GM18499 (cell line): ENCODE results near the gene SPG11.
"Not testable (repeated sequence)": the region's sequence is repeated elsewhere in the genome, so short reads cannot be mapped to it uniquely, and the experiment has no call there.

Experiments used
- ATAC-seq: cut with Tn5 transposase; IDR thresholded peaks from one replicate; pipeline ENCODE4 v1.9.1; 2021; ENCODE audit warnings: moderate number of reproducible peaks; ENCODE audit not compliant: insufficient read depth, unreplicated experiment

SPG11 gene

DNA sequence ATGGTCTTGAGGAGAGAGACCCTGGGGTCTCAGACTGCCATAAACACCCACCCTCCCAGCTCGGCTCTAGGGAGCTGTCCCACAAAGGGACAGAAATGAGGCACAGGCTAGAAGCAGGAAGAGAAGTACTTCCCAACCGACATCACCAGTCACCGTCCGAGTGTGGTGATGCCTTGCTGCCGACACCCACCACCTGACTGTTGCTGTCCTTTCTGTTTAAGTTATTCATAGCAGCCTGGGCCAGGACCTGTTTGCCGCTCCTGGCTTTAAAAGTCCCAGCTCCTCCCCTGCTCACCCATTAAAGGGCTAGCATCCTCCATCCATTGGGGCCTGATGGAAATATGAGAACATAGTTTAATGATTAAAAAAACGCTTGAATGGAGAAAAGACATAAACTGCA lies 13.2 kb upstream of the SPG11 start:
- no peak for ATAC-seq

DNA sequence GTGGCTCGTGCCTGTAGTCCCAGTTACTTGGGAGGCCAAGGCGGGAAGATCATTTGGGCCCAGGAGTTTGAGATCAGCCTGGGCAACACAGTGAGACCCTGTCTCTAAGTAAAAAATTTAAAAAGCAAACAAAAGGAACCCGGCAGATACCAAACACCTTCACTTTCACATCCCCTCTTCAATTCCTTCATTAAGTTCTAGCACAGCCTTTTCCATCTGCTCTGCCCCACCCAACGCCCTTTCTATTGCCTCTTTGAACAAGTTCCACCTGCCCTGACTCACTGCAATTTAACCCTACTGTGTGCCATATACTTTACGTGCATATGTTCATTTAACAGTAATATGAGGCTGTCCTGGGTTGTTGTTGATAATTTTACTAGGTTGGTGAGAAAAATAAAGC lies 12.4 kb upstream of the SPG11 start:
- ATAC-seq = no peak

DNA sequence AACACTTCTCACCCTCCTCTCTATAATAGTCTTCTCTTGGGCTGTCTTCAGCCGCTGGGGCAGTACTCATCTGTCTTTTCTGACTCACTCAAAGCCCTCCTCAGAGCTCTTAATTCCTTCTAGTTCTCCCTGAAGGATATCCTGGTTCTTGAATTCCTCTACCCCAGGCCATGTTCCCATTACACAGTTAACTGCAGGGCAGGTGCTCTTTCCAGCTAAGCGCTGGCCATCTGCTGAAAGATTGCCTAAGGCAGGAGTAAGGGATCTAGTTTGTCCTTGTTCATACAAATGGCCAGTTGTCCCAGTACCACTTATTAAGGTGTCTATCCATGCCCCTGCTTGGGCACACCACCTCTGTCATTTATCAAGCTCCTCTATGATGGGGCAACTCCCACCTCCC lies 10.2 kb upstream of the SPG11 start:
- ATAC-seq = no peak

DNA sequence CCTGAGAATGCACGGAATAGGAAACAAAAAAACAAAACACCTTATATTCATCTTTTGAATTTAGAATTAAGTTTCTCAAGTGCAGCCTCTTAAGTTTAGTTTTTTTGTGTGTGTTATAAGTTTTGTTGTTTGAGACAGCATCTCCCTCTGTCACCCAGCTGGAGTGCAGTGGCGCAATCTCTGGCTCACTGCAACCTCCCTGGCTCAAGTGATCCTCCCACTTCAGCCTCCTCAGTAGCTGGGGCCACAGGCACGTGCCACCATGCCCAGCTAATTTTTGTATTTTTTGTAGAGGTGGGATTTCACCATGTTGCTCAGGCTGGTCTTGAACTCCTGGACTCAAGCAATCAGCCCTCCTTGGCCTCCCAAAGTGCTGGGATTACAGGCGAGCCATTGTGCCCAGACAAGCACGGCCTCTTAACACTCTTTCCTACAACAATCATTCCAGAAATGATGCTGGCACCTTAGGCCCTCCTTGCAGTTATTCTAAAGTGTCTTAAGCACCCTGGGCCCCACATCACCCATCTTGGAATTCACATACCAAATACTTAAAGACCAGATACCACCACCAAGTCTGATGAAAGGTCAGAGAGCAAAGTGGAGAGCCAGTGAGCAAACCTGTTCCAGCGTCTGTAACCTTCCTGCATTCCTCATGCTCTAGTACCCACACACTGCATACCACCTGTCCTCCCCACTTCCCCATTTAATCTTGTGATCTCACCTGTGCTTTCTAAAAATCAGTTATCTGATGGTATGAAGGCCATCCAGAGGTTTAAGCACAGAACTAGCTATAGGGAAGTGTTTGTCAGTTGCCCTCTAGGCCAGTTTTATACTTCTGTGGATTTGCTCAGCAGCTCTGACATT lies 6.9 kb upstream of the SPG11 start:
- ATAC-seq = no peak

DNA sequence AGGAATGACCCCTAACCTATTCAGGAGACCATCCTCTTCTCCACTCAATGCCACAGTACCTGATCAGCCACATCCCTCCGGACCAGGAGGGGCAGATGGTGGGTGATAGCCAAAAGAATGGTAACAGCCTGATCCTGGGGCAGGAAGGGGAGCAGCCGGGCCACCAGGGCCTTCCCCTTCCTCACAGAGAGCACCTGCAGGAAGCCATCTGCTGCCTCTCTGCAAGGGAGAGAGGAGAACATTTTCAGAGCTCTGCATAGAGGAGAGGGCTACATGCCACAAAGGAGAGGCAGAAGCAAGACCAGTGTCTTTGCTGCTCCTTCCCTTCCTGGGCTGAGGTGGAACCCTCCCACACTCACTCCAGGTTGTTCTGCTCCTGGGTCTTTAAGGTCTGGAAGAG lies 5.5 kb upstream of the SPG11 start:
- ATAC-seq = no peak

DNA sequence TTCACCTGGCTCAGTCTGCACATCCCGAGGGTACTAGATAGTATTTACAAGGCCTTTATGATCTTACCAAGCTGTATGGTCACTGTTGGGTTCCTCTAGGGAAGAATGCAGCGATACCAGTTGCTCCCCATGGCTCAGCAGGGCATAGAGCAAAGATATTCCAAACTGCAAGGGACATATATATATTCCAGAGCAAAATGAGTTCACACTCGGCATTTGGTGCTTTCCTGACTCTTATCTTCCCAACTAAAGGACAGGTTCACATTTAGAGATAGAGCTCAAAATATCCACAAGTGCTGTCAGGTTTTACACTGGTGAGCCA lies 3.5 kb upstream of the SPG11 start:
- ATAC-seq = no peak

DNA sequence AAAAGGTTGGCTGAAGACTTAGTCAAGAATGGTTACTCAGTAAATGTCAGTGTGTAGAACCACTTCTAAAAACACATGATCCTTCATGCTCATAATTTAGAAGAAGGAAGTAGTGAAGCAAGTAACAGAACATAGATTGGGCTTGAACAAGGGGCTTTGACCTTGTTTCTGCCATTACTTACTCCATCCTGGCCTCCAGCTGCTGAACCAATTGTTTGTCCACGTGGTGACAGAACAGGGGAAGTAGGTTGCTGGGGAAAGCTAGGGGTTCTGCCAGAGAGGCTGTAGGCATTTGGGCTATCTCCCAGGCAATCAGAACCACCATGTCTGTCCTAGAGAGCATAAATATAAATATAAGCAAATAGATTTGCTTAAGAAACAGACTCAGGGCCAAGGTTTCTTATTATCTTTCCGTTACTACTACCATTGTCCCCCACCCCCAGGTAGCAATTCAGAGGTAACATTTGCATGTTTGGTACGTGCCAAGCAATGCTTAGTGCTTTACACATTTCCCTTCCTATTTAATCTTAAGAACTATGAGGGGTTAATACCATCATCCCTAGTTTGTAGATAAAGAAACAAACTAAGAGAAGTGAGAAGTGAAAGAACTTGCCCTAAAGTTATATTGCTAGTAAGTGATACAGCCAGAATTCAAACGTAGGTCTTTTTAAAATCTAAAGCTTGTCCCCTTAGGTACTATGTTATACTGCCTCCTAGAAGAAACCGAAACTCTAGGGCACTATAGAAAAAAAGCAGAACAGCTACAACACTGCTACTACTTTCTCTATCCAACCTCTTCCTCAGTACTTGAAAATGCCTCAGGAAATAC lies 3.0 kb upstream of the SPG11 start:
- ATAC-seq = no peak

DNA sequence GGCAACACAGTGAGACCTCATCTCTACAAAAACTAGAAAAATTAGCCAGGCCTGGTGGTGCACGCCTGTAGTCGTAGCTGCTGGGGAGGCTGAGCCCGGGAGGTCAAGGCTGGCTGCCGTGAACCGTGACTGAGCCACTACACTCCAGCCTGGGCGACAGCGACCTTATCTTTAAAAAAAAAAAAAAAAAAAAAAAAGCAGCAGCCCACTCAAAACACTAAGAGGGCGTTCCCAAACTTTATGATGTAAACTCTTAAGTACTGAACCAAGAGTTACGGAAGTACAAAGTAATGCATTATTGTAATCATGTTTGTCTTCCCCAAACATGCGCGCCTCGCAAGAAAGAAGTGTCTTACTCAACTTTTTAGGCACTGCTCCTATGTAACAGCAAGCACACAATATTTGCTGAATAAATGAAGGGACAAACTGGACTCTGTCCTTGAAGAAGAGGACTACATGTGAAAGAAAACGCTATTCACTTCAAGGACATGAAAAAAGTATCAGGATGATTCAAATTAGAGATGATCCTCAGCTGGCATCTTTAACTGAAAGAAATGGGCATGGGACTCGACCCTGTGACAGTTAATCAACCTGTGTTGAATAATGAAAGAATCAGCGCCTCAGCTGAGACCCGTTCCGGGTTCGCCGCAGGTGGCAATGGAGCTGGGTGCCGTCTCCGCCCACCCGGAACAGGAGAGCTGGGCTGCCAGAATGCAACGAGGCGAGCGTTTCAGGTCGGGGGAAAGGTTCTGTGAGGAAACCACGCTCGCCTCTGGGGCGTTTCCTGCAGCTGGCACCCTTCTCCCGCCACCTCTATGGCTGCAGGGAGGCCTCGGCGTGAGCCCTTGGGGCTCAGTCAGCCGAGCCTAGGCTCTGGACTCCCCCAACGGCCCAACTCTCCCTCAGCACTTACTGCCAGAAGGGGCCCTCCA lies 718 bp downstream of the SPG11 start:
- ATAC-seq = peak; percentile 22

DNA sequence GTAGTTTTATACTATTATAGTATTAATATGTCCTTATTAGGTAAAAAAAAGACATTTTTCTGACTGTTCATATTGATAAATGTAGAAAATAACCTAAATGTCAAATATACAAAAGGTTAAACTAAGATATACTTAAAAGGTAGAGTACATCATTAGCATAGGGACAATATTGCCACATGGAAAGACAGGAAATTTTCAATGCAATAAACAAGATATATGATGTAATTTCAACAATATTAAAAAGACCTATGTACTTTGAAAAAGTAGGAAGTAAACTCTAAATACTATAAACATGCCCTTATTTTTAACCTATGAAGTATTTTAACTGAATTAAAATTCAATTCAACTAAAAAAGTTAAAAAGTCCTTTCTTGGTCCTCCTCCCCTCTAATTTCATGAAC lies 1.9 kb downstream of the SPG11 start:
- no peak for ATAC-seq

DNA sequence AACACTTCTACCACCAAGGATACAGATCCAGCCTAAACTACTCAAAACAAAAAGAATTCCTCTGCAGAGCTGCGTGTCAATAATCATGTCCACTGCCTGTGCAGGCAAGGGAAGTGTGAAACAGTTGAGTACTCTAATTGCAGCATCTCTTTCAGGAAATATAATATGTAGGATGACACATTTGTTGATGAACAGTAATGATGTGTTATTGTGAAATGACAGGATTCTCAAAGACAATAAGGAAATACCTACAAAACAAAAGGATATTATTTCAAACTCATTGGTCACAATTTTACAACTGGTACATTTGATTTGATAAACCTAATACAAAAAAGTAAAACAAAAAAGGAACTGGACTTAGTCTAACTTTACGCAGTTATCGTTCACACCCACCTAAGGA lies 4.4 kb downstream of the SPG11 start:
- no peak for ATAC-seq

DNA sequence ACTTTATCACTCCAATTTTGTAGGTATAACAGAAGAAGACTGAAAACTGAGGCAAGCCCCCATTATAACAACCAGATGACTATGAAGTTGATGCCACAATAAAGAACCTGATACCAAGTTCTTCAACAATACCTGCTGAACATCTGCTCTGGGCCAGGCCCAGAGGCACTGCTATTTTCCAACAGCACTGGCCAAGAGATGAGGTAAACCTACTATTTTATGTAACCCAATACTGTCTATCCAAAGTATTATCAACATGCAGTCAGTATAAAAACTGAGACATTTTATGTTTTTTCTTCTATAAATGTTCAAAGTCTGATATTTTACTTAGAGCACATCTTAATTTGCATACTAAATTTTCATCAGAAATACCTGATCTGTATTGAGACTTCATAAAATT lies 6.1 kb downstream of the SPG11 start:
- ATAC-seq = no peak

DNA sequence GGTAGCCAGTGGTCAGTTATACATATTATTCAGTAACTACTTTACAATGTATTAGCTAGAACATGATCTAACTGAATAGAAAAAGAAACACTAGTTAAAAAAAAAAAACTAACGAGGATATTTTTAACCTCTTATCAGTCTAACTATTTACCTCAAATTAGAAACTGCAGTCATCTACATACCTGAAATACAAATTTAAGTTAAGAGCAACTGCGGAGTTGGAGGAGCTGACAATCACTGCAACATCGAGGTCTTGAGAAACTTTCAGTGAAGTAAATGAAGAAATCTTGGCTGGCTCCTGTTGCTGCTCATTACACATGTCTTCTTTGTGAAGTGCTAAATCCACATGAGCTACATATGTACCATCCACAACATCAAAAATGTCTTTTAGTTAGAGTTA lies 6.5 kb downstream of the SPG11 start:
- no peak for ATAC-seq

DNA sequence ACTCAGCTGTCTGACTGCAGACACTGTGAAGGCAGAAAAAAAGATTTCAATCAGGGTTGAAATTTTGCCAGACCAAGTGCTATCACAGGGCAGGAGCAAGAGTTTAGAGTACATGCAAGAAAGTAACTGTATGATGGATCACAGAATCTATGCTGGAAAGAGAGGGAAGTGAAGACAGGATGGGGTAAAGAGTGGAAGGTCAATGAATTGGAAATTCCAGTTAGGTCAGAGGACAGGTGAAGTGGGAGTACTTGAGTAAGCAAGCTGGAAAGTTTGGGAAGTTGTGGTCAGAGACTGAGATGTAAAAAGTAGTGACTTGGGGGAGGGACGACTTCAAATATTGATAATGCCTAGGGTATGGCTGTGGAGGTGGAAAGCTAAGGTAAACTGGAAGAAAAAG lies 7.2 kb downstream of the SPG11 start:
- no peak for ATAC-seq

DNA sequence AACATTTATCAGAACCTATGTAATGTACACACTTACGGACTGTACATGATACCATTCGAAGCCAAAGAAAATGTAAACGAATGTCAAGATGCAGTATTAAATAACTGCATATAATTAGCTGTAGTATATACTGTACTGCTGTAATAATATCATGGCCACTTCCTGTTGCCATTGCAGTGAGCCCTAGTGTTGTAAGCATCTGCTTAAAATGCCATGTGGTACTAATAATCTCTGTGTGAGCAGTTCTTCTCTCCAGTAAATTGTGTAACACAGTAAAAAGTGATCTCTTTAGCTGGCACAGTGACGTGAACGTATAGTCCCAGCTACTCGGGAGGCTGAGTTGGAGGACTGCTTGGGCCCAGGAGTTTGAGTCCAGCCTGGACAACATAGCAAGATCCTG lies 8.6 kb downstream of the SPG11 start:
- ATAC-seq = no peak

DNA sequence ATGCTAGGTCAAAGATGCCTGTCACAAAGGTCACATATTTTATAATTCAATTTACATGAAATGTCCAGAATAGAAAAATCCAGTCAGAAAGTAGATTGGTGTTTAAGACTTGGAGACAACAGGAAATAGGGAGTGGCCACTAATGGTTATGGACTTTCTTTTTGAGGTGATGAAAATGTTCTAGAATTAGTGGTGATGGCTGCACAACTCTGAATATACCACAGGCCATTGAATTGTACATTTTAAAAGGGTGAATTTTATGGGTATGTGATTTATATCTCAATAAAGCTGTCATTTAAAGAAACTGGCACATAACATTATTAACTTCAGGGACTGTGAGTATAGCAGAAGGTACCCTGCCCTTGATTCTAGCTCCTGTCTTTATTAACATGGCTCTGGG lies 15.8 kb downstream of the SPG11 start:
- no peak for ATAC-seq

DNA sequence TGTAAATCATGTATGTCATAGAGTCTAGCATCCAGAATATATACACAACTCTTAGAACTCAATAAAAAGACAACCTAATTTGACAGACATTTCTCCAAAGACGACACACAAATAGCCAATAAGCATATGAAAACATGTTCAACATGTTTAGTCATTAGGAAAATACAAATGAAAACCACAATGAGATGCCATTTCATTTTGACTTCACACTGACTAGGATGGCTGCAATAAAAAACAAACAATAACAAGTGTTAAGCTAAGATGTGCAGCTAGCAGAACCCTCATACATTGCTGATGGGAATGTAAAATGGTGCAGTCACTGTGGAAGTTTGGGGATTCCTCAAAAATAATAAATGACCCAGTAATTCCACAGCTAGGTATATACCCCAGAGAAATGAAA lies 16.4 kb downstream of the SPG11 start:
- no peak for ATAC-seq

DNA sequence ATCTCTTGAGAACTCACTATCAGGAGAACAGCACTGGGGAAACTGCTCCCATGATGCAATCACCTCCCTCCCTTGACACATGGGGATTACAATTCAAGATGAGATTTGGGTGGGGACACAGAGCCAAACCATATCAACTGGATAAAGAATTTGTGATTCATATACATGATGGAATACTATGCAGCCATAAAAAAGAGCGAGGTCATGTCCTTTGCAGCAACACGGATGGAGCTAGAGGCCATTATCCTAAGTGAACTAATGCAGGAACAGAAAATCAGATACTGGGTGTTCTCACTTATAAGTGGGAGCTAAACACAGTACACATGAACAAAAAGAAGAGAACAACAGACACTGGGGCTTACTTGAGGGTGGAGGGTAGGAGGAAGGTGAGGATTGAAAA lies 17.0 kb downstream of the SPG11 start:
- no peak for ATAC-seq

DNA sequence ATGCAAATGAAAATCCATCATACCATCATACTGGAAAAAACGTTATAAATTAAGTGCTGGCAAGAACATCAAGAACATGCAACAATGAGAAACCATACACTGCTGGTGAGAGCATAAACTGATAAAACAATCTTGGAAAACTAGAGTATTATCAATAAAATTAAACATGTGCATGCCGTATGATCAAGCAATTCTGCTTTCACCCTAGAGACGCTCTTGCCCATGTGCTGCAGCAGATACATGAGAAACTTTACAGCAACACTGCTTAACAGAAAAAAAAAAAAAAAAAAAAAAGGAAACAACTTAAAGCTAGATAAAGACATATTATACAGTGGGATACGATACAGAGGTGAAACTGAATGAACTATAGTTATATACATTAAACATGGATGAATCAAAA lies 21.8 kb downstream of the SPG11 start:
- ATAC-seq = no peak

DNA sequence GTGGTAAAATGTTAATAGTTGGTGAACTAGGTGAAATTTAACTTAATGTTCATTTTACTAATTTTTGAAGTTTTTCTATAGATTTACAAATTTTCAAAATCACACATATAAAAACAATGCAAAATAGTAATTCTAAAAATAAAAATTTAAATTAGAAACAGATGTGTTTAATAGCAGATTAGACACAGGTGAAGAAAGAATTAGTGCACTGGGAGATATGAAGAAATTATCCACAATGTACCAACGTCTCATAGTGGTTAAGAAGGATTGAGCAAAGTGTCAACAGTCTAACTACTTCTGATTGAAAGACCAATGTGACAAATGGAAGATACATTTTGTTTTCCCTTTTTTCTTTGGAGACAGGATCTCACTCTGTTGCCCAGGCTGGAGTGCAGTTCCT lies 26.5 kb downstream of the SPG11 start:
- ATAC-seq = no peak

DNA sequence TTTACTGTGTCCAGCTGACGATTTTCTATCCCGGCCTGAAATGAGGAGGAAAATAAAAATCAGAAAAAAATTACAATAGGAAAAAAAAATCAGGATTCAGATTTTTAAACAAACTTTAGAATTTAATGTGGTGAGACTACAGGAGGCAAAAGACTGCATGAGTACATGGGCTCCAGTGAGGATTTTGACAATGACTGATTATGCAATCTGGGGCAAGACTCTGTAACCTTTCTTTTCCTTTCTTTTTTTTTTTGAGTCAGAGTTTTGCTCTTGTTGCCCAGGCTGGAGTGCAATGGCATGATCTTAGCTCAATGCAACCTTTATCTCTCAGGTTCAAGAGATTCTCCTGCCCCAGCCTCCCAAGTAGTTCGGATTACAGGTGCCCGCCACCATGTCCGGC lies 29.9 kb downstream of the SPG11 start:
- ATAC-seq = no peak

DNA sequence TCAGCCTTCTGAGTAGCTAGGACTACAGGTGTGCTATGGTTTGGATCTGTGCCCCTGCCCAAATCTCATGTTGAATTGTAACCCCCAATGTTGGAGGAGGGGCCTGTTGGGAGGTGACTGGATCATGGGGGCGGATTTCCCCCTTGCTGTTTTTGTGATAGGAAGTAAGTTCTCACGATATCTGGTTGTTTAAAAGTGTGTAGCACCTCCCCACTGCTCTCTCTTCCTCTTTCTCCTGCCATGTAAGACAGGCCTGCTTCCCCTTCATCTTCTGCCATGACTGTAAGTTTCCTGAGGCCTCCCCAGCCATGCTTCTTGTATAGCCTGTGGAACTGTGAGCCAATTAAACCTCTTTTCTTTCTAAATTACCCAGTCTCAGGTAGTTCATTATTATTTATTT lies 38.2 kb downstream of the SPG11 start:
- ATAC-seq = not testable (repeated sequence)
